Body of pancreas (tissue), 4 donors: ENCODE data around the gene HPS5. TPM values are rescaled to one million over a fixed set of nuclear protein-coding genes. Genes with fewer than 3 reads are reported as not detected.
"Not testable (repeated sequence)": the region's sequence is repeated elsewhere in the genome, so short reads cannot be mapped to it uniquely, and the experiment has no call there.

Experiments
- ATAC-seq: fragments of 150-250 bp; one replicate; pipeline ENCODE4 v1.9.1; 2016
- DNase-seq, 4 donors: peaks; one replicate each; pipeline ENCODE4 v3.0.0-alpha.2; 2019
- H3K27ac ChIP-seq, 4 donors: fragments of 200-600 bp; sonication (generic); 1 replicate in 3 of 4; 2 replicates in 1 of 4; pipeline versions ENCODE4 v1.5.1 to v1.6.1; 2016 to 2019; ENCODE audit warnings: mild to moderate bottlenecking in 1 of 4, mixed read lengths in 1 of 4, moderate library complexity in 1 of 4
- H3K27me3 ChIP-seq, 2 donors: fragments of 200-600 bp; sonication (generic); one replicate each; pipeline ENCODE4 v1.6.0; 2016; ENCODE audit warnings: mild to moderate bottlenecking in 1 of 2
- H3K36me3 ChIP-seq, 2 donors: fragments of 200-600 bp; sonication (generic); replicated peaks in 1 of 2; 2 replicates each; pipeline ENCODE4 v1.5.1; 2016; ENCODE audit warnings: low read depth in 2 of 2; ENCODE audit not compliant: insufficient read depth in 1 of 2
- H3K4me1 ChIP-seq: fragments of 200-600 bp; sonication (generic); one replicate; pipeline ENCODE4 v1.6.0; 2016
- H3K4me3 ChIP-seq, 2 donors: fragments of 200-600 bp; sonication (generic); 1 replicate in 1 of 2; 2 replicates in 1 of 2; pipeline ENCODE4 v1.5.1; 2016 to 2019
- H3K9me3 ChIP-seq, 3 donors: fragments of 200-600 bp; sonication (generic); 1 replicate in 2 of 3; 2 replicates in 1 of 3; pipeline ENCODE4 v1.5.1; 2016
- POLR2A ChIP-seq, 3 donors: fragments of 450-650 bp; IDR thresholded peaks; one replicate each; pipeline ENCODE4 v1.6.1; 2016; ENCODE audit warnings: antibody characterized with exemption in 3 of 3, mild to moderate bottlenecking in 2 of 3
- whole genome bisulfite sequencing, 2 donors: methylation state at CpG; one replicate each; pipeline ENCODE4 v1.1.5; 2017; 5-methylcytosine and 5-hydroxymethylcytosine counted together
- intact Hi-C: fragments of 100-400 bp; cut with DNase I; formaldehyde crosslinking; loops from one replicate; pipeline ENCODE4 v1.15.1; 2023
- total RNA-seq, 2 donors: library from RNA; depleted of rRNA; stranded (reverse); fragments of >200 nt; gene quantifications; one replicate each; pipeline ENCODE4 v1.1.0, GENCODE V29; 2016
- TF ChIP-seq, protein P1 (sequence below), 7 experiments: fragments of 450-650 bp in 4 of 7; fragments of 200-600 bp in 3 of 7; sonication (generic) in 3 of 7; IDR thresholded peaks; one replicate each; pipeline ENCODE4 v1.5.1; 2016 to 2019; ENCODE audit warnings: antibody characterized with exemption in 7 of 7

HPS5 gene
- total RNA-seq, 2 donors from 2014 or later, result 8.3 to 47.5 TPM

DNA sequence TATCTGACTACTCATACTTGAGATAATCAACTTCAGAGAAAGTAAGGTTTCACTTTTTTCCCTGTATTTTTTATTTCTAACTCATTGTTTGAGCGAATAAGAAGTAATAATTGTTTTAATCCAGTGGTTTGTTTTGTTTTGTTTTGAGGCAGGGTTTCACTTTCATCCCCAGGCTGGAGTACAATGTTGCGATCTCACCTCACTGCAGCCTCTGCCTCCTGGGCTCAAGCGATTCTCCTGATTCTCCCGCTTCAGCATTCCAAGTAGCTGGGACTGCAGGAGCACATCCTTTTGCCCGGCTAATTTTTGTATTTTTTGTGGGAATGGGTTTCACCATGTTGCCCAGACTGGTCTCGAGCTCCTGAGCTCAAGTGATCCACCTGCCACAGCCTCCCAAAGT, 9.0 kb upstream of the HPS5 start:
- Histone ChIP-seq H3K4me1 (no peaks in the 10 kb centered on the region), H3K4me3 (no peak overlapping the region), H3K36me3 (peaks cover 9 to 15% of the 10 kb centered on the region in 2 donors), H3K9me3 (no peaks in the 10 kb centered on the region), H3K27ac (no peak overlapping the region), H3K27me3 (no peaks in the 10 kb centered on the region)
- no peak for ATAC-seq
- 95 to 96% methylated on average over 6 of the region's 6 CpGs for WGBS, 2 donors
- intact Hi-C loops, result no loop called here
- TF ChIP-seq POLR2A (IDR thresholded peaks at IDR 0.05), result no peak
- TF ChIP-seq, protein P1, sequence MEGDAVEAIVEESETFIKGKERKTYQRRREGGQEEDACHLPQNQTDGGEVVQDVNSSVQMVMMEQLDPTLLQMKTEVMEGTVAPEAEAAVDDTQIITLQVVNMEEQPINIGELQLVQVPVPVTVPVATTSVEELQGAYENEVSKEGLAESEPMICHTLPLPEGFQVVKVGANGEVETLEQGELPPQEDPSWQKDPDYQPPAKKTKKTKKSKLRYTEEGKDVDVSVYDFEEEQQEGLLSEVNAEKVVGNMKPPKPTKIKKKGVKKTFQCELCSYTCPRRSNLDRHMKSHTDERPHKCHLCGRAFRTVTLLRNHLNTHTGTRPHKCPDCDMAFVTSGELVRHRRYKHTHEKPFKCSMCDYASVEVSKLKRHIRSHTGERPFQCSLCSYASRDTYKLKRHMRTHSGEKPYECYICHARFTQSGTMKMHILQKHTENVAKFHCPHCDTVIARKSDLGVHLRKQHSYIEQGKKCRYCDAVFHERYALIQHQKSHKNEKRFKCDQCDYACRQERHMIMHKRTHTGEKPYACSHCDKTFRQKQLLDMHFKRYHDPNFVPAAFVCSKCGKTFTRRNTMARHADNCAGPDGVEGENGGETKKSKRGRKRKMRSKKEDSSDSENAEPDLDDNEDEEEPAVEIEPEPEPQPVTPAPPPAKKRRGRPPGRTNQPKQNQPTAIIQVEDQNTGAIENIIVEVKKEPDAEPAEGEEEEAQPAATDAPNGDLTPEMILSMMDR (IDR thresholded peaks at IDR 0.05), result no peak
- no peak for DNase-seq

DNA sequence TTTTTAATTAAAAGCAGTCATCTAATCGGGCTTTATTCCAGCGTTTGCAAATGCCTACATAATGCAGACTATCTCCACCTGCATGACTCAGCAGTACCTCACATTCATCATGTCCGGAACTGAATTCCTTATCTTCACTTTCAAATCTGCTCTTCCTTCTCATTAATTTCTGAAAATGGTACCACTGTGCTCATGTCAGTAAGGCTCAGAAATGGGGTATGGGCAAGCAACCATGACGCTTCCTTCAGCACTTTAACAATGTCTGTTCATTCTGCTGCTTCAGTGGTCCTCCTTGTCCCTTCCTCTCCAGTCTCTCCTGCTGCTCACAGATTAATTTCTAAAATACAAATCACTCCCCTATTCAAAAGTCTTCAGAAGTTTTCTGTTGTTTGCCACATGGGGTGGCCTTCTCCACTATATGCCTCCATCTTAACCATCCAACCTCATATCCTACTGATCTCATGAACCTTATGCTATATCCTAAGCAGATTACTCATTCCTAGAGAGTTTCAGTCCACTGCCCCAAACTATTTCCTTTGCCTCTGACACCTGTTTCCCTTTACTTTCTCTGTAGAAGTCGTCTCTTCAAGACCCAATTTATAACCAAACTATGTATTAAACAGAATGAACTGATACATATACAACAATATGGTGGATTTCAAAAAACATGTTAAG, 7.4 kb upstream of the HPS5 start:
- WGBS, 2 donors, result 61 to 74% methylated on average over 5 of the region's 5 CpGs
- Histone ChIP-seq H3K27ac (no peak overlapping the region), H3K4me1 (peaks cover 12% of the 10 kb centered on the region), H3K4me3 (no peak overlapping the region), H3K9me3 (no peaks in the 10 kb centered on the region), H3K36me3 (peaks cover 6 to 11% of the 10 kb centered on the region in 2 donors), H3K27me3 (no peaks in the 10 kb centered on the region)
- TF ChIP-seq, protein P1 (IDR thresholded peaks at IDR 0.05), result no peak
- TF ChIP-seq POLR2A (IDR thresholded peaks at IDR 0.05), result no peak
- DNase-seq (no peak), ATAC-seq (no peak)
- intact Hi-C loops, result loop anchor here (10.0 kb wide), 1 partner anchor 65 kb away; the partner anchor contains the start of gene LDHA

DNA sequence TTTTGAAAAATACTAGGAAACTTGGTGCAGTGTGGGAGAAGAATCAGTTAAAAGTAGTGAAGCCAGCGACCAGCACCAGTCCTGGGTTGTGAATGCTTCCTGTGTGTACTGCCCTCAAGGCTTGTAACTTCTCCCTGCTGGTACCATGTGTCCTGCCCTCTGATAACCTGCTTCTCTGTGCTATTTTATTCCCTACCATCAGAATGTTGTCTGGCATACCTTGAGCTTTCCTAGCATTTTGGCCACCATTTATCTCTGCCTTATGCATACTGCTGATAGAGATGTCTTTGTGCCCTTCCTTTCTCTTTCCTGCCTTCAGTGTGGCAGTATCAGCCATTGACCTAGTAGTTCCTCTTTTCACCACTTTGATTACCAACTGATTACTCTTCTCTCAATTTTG, 2.4 kb upstream of the HPS5 start:
- no peak overlapping the region for H3K4me3 ChIP-seq
- 76 to 81% methylated on average over 1 of the region's 1 CpG for WGBS, 2 donors
- H3K36me3 ChIP-seq, result peaks cover 0 to 5% of the 10 kb centered on the region in 2 donors
- TF ChIP-seq, protein P1 (IDR thresholded peaks at IDR 0.05), result no peak
- TF ChIP-seq POLR2A (IDR thresholded peaks at IDR 0.05), result no peak
- intact Hi-C loops, result loop anchor here (10.0 kb wide), 1 partner anchor 70 kb away; the partner anchor contains the start of gene LDHA
- peaks cover 39% of the 10 kb centered on the region for H3K4me1 ChIP-seq
- DNase-seq (no peak), ATAC-seq (no peak)
- H3K9me3 ChIP-seq, result no peaks in the 10 kb centered on the region
- no peaks in the 10 kb centered on the region for H3K27me3 ChIP-seq
- H3K27ac ChIP-seq, result no peak overlapping the region

DNA sequence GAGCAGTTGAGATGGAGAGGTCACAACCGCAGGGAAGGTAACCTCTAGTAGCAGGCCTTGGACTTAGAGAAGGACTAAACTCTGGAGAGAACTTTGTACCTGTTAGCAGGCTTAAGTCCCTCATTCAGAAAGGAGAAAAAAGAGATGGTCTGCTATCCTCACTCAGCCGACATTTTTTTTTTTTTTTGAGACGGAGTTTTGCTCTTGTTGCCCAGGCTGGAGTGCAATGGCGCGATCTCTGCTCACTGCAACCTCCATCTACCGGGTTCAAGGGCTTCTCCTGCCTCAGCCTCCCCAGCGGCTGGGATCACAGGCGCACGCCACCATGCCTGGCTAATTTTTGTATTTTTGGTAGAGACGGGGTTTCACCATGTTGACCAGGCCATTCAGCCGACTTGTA, 1.9 kb upstream of the HPS5 start:
- 90 to 91% methylated on average over 11 of the region's 11 CpGs for WGBS, 2 donors
- H3K36me3 ChIP-seq, H3K27ac ChIP-seq, ATAC-seq, DNase-seq, H3K9me3 ChIP-seq, H3K4me3 ChIP-seq, H3K27me3 ChIP-seq: not testable (repeated sequence)
- intact Hi-C loops, result loop anchor here (10.0 kb wide), 1 partner anchor 71 kb away; the partner anchor contains the start of gene LDHA
- H3K4me1 ChIP-seq, result peaks cover 39% of the 10 kb centered on the region

DNA sequence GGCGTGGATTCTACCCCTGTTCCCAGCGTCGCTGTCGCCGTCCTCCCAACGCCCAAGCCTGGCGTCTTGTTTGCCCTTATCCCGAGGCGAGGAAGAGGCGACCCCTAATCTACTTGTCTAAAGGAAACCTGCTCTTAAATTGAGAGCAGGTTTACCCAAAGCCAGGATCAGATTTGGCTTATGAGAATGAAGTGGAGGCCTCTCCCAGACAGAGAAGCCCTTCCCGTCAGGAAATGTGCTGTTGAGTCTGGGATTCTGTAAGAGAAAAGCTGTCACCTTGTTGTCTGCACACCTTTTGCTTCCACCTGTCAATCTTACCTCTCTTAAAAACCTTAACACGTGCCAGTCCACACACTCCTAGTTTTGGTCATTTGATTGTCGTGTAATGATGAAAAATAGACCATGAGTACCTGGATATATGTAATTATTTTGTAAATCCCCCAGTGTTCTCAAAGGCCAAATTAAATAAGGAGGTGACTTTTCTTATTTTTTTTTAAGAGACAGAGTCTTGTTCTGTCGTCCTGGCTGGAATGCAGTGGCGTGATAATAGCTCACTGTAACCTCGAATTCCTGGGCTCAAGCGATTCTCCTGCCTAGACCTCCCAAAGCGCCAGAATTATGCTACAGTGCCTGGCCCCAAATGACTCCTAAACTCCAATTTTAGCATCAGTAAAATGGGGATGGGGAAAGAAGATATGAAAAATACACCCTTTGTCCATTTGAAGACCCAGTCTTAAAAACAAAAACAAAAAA, 1.1 kb upstream of the HPS5 start:
- Histone ChIP-seq H3K9me3 (no peaks in the 10 kb centered on the region), H3K4me1 (peaks cover 39% of the 10 kb centered on the region), H3K27me3 (no peaks in the 10 kb centered on the region), H3K4me3 (peak overlapping the region; percentile 58 to 72), H3K36me3 (peaks cover 0 to 2% of the 10 kb centered on the region in 2 donors), H3K27ac (peak overlapping the region; percentile 94 to 99 (median 98))
- TF ChIP-seq, protein P1 (IDR thresholded peaks at IDR 0.05), result no peak
- no peak for TF ChIP-seq POLR2A (IDR thresholded peaks at IDR 0.05)
- ATAC-seq (no peak), DNase-seq (no peak)
- intact Hi-C loops, result loop anchor here (10.0 kb wide), 1 partner anchor 72 kb away; the partner anchor contains the start of gene LDHA
- 7 to 12% methylated on average over 12 to 18 of the region's 18 CpGs for WGBS, 2 donors
